Loucy (cell line): ENCODE measurements around the gene DLGAP1.

ENCODE experiments used
- H2AFZ ChIP-seq: fragments of 200-600 bp; sonication (generic); 2 replicates; pipeline ENCODE4 v1.6.0; 2016; ENCODE audit warnings: antibody characterized with exemption, mild to moderate bottlenecking, low read length, moderate library complexity
- H3F3A ChIP-seq: fragments of 200-600 bp; 2 replicates; pipeline ENCODE4 v1.6.0; 2016; ENCODE audit warnings: antibody characterized with exemption, low read depth, mild to moderate bottlenecking
- H3K27me3 ChIP-seq: fragments of 200-600 bp; sonication (generic); 2 replicates; pipeline ENCODE4 v1.6.1; 2014; ENCODE audit warnings: low read length, mild to moderate bottlenecking; ENCODE audit not compliant: insufficient read depth, poor library complexity, severe bottlenecking
- H3K36me3 ChIP-seq: fragments of 200-600 bp; sonication (generic); 2 replicates; pipeline ENCODE4 v1.6.1; 2016; ENCODE audit warnings: low read length; ENCODE audit not compliant: insufficient read depth
- H3K4me1 ChIP-seq: fragments of 200-600 bp; sonication (generic); 2 replicates; pipeline ENCODE4 v1.5.1; 2014; ENCODE audit warnings: low read length, mild to moderate bottlenecking; ENCODE audit not compliant: insufficient read depth, poor library complexity, severe bottlenecking
- H3K4me2 ChIP-seq: fragments of 200-600 bp; sonication (generic); 2 replicates; pipeline ENCODE4 v1.6.0; 2014; ENCODE audit warnings: antibody characterized with exemption, low read length, low read depth, mild to moderate bottlenecking; ENCODE audit not compliant: poor library complexity, severe bottlenecking
- H3K4me3 ChIP-seq: fragments of 200-600 bp; sonication (generic); 2 replicates; pipeline ENCODE4 v1.5.1; 2014; ENCODE audit warnings: low read length, mild to moderate bottlenecking, mixed read lengths; ENCODE audit not compliant: poor library complexity, severe bottlenecking
- H3K79me2 ChIP-seq: fragments of 200-600 bp; sonication (generic); 2 replicates; pipeline ENCODE4 v1.6.1; 2014; ENCODE audit warnings: low read length; ENCODE audit not compliant: insufficient read depth
- H3K9ac ChIP-seq: fragments of 200-600 bp; sonication (generic); 2 replicates; pipeline ENCODE4 v1.6.0; 2014; ENCODE audit warnings: mild to moderate bottlenecking, low read depth, low read length, moderate library complexity; ENCODE audit not compliant: poor library complexity, severe bottlenecking
- H3K9me2 ChIP-seq: fragments of 200-600 bp; sonication (generic); replicated peaks from 2 replicates; pipeline ENCODE4 v1.6.1; 2016; ENCODE audit warnings: low read depth, low read length, mixed read lengths
- H3K9me3 ChIP-seq: fragments of 200-600 bp; sonication (generic); 2 replicates; pipeline ENCODE4 v1.6.1; 2014; ENCODE audit warnings: mild to moderate bottlenecking, antibody characterized with exemption, low read length, low read depth; ENCODE audit not compliant: insufficient read depth
- H4K20me1 ChIP-seq: fragments of 200-600 bp; sonication (generic); 2 replicates; pipeline ENCODE4 v1.6.0; 2014; ENCODE audit warnings: antibody characterized with exemption, low read length, mild to moderate bottlenecking; ENCODE audit not compliant: insufficient read depth, poor library complexity, severe bottlenecking
- CTCF ChIP-seq: fragments of 200-600 bp; sonication (generic); conservative IDR thresholded peaks from 2 replicates; pipeline ENCODE4 v1.5.1; 2014; ENCODE audit warnings: mild to moderate bottlenecking, antibody characterized with exemption, low read length
- EZH2phosphoT487 ChIP-seq: fragments of 200-600 bp; IDR thresholded peaks from 2 replicates; pipeline ENCODE4 v1.6.1; 2018; ENCODE audit warnings: antibody characterized with exemption, mild to moderate bottlenecking, moderate library complexity, borderline replicate concordance

DLGAP1 gene

DNA sequence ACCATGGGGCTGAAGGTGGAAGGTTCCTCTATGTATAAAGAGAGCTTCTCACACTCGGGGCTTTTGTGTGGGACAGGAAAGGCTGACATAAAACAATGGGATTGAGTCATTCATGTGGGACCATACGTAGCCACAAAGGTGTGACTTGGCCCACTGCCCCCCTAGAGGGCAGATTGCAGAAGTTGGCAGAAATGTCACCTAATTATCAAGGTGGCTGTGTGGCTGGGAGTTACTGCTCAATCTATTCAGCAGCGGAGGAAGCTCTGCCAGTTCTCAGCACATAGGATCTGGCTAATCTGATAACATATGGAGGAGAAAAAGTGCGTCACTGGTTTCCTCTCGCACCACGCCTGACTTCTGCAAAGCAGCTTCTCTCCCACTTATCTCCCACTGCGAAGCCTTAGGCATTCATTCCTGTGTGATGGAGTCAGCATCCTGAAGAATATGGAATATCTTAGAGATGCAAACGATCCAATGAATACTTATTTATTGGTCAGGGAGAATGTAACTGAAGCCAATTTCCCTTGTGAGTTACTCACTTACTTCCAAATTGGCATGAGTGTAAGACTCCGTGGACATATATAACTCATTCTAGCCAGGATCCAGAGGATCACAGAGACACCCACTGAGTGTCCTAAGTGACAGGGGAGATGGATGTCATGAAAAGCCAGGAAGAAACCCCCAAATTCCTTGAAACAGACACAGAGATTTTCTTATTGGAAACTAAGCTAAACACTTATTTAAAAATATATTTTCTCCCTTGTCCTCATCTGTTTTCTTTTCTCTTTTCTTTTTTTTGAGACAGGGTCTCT, 660.4 kb downstream of the DLGAP1 start:
- no peak overlapping the region for H3K4me2 ChIP-seq
- H3K4me1 ChIP-seq = no peaks in the 10 kb centered on the region
- H3K4me3 ChIP-seq = no peak overlapping the region
- H4K20me1 ChIP-seq = no peaks in the 10 kb centered on the region
- H3K9ac ChIP-seq = no peak overlapping the region
- H3K27me3 ChIP-seq = no peaks in the 10 kb centered on the region
- no peaks in the 10 kb centered on the region for H3K9me2 ChIP-seq
- no peaks in the 10 kb centered on the region for H3K36me3 ChIP-seq
- no peaks in the 10 kb centered on the region for H3K79me2 ChIP-seq
- H3F3A ChIP-seq = no peaks in the 10 kb centered on the region
- H3K9me3 ChIP-seq = no peaks in the 10 kb centered on the region; the same call in 1 of the 2 replicates
- H2AFZ ChIP-seq = no peak overlapping the region
- no peak for TF ChIP-seq EZH2phosphoT487
- no peak for TF ChIP-seq CTCF

DNA sequence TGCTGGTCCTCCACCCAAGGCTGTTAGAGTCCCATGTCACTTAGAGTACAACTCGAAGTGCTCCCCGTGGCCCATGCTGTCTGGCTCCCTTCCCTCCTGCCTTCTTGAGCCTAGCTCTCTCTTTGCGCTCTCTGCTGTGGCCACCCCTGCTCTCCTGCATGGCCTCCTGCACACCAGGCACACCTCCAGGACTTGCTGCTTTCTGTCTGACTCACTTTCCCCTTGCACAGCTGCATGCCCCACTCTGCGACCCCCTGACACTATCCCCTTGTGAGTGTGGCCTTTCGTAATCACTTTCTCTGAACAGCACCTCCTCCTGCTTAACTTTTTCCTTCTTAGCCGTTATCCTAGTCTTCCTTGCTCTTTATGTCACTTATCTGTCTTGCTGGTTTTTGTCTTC, 661.6 kb downstream of the DLGAP1 start:
- Histone ChIP-seq H3K36me3 (no peaks in the 10 kb centered on the region), H3K9ac (no peak overlapping the region), H3K4me1 (no peaks in the 10 kb centered on the region), H3F3A (no peaks in the 10 kb centered on the region), H3K4me3 (no peak overlapping the region), H2AFZ (no peak overlapping the region), H4K20me1 (no peaks in the 10 kb centered on the region), H3K4me2 (no peak overlapping the region), H3K27me3 (no peaks in the 10 kb centered on the region), H3K9me2 (no peaks in the 10 kb centered on the region), H3K9me3 (no peaks in the 10 kb centered on the region; the same call in 1 of the 2 replicates), H3K79me2 (no peaks in the 10 kb centered on the region)
- TF ChIP-seq EZH2phosphoT487 = no peak
- TF ChIP-seq CTCF = no peak

- no peak overlapping the region for H2AFZ ChIP-seq
- no peaks in the 10 kb centered on the region for H4K20me1 ChIP-seq
- TF ChIP-seq EZH2phosphoT487 = no peak
- TF ChIP-seq CTCF = no peak
- no peaks in the 10 kb centered on the region for H3K79me2 ChIP-seq
- H3K4me1 ChIP-seq = no peaks in the 10 kb centered on the region
- H3K27me3 ChIP-seq = no peaks in the 10 kb centered on the region
- H3F3A ChIP-seq = no peaks in the 10 kb centered on the region
- no peaks in the 10 kb centered on the region for H3K9me2 ChIP-seq
- H3K4me3 ChIP-seq = no peak overlapping the region
- H3K4me2 ChIP-seq = no peak overlapping the region
- H3K9ac ChIP-seq = no peak overlapping the region
- no peaks in the 10 kb centered on the region for H3K9me3 ChIP-seq
- H3K36me3 ChIP-seq = no peaks in the 10 kb centered on the region
Measured at GRCh38 chr18:3793111-3793510, 662.0 kb downstream of the DLGAP1 start.
